Measurements from ENCODE around the gene ZRANB1.

GRCh38 chr10:124894569-124895215 is 47.2 kb upstream of the ZRANB1 start:
- TF ChIP-seq, protein P1, sequence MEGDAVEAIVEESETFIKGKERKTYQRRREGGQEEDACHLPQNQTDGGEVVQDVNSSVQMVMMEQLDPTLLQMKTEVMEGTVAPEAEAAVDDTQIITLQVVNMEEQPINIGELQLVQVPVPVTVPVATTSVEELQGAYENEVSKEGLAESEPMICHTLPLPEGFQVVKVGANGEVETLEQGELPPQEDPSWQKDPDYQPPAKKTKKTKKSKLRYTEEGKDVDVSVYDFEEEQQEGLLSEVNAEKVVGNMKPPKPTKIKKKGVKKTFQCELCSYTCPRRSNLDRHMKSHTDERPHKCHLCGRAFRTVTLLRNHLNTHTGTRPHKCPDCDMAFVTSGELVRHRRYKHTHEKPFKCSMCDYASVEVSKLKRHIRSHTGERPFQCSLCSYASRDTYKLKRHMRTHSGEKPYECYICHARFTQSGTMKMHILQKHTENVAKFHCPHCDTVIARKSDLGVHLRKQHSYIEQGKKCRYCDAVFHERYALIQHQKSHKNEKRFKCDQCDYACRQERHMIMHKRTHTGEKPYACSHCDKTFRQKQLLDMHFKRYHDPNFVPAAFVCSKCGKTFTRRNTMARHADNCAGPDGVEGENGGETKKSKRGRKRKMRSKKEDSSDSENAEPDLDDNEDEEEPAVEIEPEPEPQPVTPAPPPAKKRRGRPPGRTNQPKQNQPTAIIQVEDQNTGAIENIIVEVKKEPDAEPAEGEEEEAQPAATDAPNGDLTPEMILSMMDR (conservative IDR thresholded peaks at IDR 0.05; ENCODE audit: low read length): no peak
- TF ChIP-seq EZH2phosphoT487 (IDR thresholded peaks at IDR 0.05; ENCODE audit: borderline replicate concordance, low read depth, low read length): no peak

Data from OCI-LY7 (cell line).